NCI-H2029 treated with DMSO at 0.1 percent for 48 hours (cell line): ENCODE results near the gene AP3M1.
"Not testable (repeated sequence)": the region's sequence is repeated elsewhere in the genome, so short reads cannot be mapped to it uniquely, and the experiment has no call there.

Experiments used
- DNase-seq: peaks from one replicate; lab custom pipeline; 2025; lab: John Stamatoyannopoulos, UW

The AP3M1 gene

GRCh38 chr10:74150204-74150989 lies at the start of gene AP3M1:
Gene AP3M1, minus strand, starts transcription at chr10:74150828. Its CDS starts 12,449 bp downstream, at chr10:74138379.
- DNase-seq: no peak

GRCh38 chr10:74199315-74199714 lies 48.7 kb upstream of the AP3M1 start:
- no peak for DNase-seq

GRCh38 chr10:74194999-74195398 lies 44.4 kb upstream of the AP3M1 start:
- DNase-seq: no peak

- no peak for DNase-seq
Observed at GRCh38 chr10:74194545-74194944, 43.9 kb upstream of the AP3M1 start.

GRCh38 chr10:74190494-74190893 lies 39.9 kb upstream of the AP3M1 start:
- no peak for DNase-seq

GRCh38 chr10:74189999-74190421 lies 39.4 kb upstream of the AP3M1 start:
- no peak for DNase-seq

GRCh38 chr10:74188617-74189016 lies 38.0 kb upstream of the AP3M1 start:
- DNase-seq: not testable (repeated sequence)

- DNase-seq: no peak
Observed at GRCh38 chr10:74187237-74187636, 36.6 kb upstream of the AP3M1 start.

GRCh38 chr10:74186678-74187077 lies 36.0 kb upstream of the AP3M1 start:
- DNase-seq: no peak

- no peak for DNase-seq
Observed at GRCh38 chr10:74179111-74179710, 28.6 kb upstream of the AP3M1 start.

- DNase-seq: no peak
Observed at GRCh38 chr10:74178042-74178791, 27.6 kb upstream of the AP3M1 start.

- DNase-seq: no peak
Observed at GRCh38 chr10:74177140-74177677, 26.6 kb upstream of the AP3M1 start.

GRCh38 chr10:74176380-74177139 lies 25.9 kb upstream of the AP3M1 start:
- DNase-seq: peak; percentile 54

- no peak for DNase-seq
Observed at GRCh38 chr10:74175510-74176379, 25.1 kb upstream of the AP3M1 start.

- no peak for DNase-seq
Observed at GRCh38 chr10:74174521-74174920, 23.9 kb upstream of the AP3M1 start.

GRCh38 chr10:74171625-74172024 lies 21.0 kb upstream of the AP3M1 start:
- no peak for DNase-seq

GRCh38 chr10:74167443-74167842 lies 16.8 kb upstream of the AP3M1 start:
- no peak for DNase-seq

- DNase-seq: no peak
Observed at GRCh38 chr10:74165530-74165901, 14.9 kb upstream of the AP3M1 start.

GRCh38 chr10:74164716-74165529 lies 14.3 kb upstream of the AP3M1 start:
- DNase-seq: no peak
